C4-2B (cell line): Measurements from ENCODE around the gene GGTLC2.

Experiments
- H3K27ac ChIP-seq: fragments of 450-650 bp; 2 replicates; pipeline ENCODE4 v1.5.1; 2017
- ZFX ChIP-seq: fragments of 450-650 bp; IDR thresholded peaks from 2 replicates; pipeline ENCODE4 v1.6.1; 2017
- TF ChIP-seq, protein P1 (sequence below): fragments of 450-650 bp; conservative IDR thresholded peaks from 2 replicates; pipeline ENCODE4 v1.5.1; 2017; ENCODE audit warnings: mild to moderate bottlenecking

Gene GGTLC2

GRCh38 chr22:22691716-22692701 lies 47.6 kb downstream of the GGTLC2 start:
- TF ChIP-seq ZFX: no peak
- TF ChIP-seq, protein P1, sequence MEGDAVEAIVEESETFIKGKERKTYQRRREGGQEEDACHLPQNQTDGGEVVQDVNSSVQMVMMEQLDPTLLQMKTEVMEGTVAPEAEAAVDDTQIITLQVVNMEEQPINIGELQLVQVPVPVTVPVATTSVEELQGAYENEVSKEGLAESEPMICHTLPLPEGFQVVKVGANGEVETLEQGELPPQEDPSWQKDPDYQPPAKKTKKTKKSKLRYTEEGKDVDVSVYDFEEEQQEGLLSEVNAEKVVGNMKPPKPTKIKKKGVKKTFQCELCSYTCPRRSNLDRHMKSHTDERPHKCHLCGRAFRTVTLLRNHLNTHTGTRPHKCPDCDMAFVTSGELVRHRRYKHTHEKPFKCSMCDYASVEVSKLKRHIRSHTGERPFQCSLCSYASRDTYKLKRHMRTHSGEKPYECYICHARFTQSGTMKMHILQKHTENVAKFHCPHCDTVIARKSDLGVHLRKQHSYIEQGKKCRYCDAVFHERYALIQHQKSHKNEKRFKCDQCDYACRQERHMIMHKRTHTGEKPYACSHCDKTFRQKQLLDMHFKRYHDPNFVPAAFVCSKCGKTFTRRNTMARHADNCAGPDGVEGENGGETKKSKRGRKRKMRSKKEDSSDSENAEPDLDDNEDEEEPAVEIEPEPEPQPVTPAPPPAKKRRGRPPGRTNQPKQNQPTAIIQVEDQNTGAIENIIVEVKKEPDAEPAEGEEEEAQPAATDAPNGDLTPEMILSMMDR: no peak
- no peak overlapping the region for H3K27ac ChIP-seq

DNA sequence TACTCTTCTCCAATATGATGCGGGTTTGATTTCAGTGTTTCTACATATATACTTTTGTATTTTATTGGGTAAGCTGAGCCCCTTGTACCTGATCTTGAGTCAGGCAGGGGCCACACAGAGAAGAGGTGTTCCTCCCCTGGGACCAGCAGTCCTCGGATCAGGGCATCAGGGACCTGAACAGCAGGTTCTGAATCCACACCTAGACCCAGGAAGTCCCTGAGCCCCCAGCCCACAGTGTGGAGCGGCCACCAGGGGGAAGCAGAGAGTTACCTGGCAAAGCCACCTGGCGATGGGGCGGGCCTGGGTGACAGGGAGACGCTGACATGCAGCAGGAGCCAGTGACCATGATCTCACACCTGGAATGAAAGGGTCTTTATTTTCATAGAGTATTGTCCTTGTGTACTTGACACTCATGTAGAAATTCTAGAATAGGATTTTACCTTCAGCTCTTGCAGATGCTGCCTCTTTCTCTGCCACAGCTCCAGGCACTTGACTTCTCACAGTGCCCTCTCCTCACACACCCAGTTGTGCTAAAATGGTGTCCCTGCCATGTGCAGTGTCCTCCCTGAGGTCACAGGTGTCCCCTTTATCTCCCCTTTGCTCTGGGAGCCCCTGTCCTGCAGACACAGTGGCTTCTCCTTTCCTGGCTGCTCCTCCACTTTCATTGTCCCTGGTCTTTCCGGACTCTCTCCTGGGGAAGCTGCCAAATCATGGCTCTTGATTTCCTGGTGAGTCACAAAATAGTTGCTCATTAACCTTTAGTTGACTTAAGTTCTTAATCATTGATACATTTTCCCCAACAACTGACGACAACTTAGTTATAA lies 48.5 kb downstream of the GGTLC2 start:
- peak overlapping the region; percentile 40 for H3K27ac ChIP-seq
- TF ChIP-seq, protein P1: peak; percentile 99
- TF ChIP-seq ZFX: no peak

DNA sequence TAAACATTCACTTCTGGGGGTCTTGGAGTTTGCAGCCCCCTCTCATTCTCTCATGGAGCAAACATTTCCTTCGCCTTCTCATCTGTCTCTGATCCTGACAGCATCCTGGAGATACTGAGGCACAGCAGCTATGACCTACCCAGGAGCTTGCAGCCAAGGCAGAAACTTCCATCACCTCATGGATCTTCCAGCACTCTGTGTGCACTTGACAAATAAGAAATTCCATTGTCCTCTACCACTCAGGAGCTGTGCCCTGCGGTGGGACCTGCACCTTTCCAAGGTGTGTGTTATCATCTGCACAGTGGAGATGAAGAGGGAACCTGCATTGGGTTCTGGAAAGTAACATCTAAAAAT lies 49.1 kb downstream of the GGTLC2 start:
- H3K27ac ChIP-seq: peak overlapping the region; percentile 40
- TF ChIP-seq, protein P1: no peak
- TF ChIP-seq ZFX: no peak

DNA sequence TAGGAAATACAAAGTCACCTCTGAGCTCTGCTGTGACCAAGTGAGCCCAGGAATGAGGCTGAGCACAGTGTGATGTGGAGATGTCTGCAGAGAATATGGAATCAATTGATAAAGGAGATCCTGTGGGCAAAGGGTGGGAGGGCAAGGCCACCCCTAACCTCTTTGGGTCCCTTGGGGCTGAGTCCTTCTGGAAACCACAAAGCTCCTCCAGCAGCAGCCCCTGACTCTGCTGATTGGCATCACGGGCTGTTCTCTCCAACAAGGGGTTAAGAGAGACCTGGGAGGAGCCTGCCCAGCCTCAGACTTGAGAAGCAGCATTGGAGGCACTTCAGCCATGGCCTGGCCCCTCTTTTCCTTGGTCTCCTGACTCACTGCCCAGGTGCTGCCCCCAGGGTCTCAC lies 49.7 kb downstream of the GGTLC2 start:
- peak overlapping the region; percentile 40; the same call in 1 of the 2 replicates for H3K27ac ChIP-seq
- no peak for TF ChIP-seq ZFX

- H3K27ac ChIP-seq: no peak overlapping the region
- TF ChIP-seq, protein P1: no peak
- TF ChIP-seq ZFX: no peak
Measured at GRCh38 chr22:22696104-22696503, 51.7 kb downstream of the GGTLC2 start.
